Retina (tissue), 1 donor: ENCODE measurements around the gene FBN1.

Experiments
- DNase-seq: peaks from one replicate; pipeline ENCODE4 v3.0.0-alpha.2; 2016

The FBN1 gene

DNA sequence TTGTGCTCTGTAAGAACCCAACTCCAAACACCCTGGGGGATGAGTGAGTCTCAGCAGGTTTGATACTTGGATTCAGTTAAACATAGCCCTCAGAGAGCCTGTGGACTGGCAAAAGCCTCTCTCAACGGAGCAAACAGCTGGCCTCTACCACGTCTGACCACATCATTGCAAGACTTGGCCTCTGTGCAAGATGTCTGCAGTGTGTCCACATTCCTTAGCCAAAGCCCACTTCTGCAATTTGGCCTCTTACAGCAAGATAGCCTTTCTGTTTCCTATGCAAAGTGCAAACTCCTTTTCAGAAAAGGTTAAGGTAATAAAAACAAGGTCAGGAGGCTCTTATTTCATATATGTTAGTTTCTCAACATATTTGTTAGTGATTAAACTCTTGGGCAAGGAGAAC, 27.9 kb downstream of the FBN1 start:
- DNase-seq, result no peak

DNA sequence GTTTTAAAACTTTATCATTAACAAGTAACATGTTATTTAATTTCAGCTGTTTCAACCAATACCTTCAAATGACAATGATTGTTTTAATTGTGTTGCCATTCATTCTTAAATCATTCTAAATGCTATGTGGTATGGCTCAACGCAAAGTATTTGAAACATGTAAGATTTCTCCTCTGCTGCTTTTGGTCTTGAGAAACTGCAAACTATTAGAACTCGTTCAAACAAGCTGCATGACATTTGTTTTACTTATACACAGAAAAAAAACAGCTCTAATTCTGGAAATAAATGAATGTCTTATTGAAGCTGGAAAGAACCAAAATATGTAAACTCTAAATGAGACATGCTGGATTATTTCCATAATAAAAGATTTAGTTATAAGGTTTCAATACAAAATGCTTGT, 29.3 kb downstream of the FBN1 start:
- no peak for DNase-seq

DNA sequence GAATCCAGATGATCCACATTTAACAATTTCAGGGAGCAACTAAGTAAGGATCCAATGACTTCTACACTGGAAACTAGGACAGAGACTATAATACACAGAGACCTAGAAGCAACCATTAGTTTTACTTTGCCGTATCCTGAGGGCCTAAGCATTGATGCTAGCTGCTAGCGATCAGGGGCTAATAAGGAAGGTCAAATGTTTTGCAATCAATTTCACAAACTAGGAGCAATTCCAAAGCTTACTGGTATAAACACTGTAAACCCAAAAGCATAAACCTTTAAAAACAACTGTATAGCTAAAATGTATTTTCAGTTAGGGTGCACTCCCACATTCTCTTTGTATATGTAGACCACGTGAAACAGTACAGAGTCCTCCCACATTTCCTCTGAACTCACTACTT, 31.5 kb downstream of the FBN1 start:
- no peak for DNase-seq

DNA sequence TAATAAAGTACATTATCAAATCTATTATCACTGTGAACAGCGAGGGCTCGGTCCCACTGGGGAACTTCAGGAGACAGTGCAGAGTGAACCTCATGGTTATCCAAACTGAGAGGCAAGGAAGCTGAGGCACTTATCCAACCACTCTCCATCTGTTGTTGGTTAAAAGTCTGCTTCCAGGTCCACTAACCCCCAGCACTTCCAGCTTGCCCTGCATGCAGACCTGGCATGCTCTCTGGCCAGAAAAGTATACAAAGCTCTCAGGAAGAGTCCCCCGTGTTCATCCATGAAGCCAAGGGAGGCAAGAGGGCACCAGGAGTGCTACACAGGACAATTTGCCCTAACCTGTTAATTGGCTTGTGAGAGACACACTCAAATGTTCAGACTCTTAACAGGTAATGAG, 36.0 kb downstream of the FBN1 start:
- DNase-seq, result no peak

DNA sequence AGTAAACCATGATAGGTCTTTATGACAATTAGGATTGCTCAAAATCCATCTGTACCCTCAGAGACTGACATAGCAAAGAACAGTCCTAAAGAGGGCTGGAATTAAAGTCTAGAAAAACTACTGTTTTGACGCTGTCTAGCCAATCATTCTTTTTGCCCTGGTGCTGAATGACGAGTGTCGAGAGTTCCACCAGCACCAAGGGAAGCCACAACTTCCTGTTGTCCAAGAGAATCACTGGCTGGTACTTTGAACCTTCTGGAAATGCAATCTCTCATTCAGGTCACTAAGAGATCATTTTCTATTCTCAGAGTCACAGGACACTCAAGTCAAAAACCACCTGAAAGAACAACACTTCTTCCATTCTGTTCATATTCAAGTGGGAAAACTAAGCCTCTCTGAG, 37.7 kb downstream of the FBN1 start:
- DNase-seq, result no peak

DNA sequence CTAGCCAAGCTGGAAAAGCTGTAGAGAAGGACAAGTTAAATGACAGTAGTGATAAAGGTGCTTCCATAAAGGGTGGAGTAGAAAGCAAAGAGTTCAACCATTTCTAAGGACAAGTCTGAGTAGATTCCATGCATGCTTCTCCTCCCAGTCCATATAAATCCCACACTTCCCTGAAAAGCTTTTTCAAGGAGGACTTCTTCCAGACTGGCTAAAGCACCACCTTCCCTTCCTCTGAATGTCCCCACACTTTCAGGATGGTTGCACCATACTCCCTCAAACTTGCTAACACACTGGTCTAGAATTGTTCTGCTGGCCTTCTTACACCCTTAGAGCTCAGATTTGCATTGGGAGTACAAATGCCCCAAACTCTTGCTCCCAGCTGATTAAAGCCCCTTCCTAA, 40.9 kb downstream of the FBN1 start:
- no peak for DNase-seq

DNA sequence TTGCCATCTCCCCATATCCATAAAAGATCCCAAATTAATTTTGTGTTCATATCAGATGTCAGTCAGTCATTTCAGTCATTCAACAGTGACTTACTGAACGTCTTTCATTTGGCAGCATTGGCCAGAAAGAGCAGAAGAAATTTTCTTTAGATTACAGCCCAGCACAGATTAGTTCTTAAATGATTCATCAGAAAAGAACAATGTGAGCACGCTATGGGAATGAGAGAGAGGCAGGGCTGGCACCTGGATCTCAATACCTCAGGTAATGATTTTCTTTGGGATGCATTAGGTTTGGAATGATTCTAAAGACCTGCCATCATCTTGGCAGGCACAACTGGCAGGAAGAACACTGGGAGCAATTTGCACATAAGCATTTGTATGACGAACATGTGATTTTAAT, 41.6 kb downstream of the FBN1 start:
- no peak for DNase-seq

DNA sequence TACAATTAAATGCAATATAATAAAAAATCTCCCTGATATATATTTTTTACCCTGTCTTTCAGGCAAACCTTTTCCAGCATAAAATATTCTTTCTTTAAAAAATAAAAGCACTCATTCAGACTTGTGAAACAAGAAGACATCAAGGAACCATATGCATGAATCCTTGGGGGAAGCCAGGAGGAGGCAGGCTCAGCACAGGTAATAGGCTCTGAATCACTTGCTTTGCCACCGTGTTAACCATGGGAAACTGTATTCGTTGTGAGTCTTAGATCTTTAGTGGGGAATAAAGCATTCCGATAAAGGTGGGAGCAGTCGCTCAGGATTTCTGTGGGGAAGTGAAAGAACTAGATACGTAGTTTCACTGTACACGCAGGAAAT, 42.4 kb downstream of the FBN1 start:
- no peak for DNase-seq

DNA sequence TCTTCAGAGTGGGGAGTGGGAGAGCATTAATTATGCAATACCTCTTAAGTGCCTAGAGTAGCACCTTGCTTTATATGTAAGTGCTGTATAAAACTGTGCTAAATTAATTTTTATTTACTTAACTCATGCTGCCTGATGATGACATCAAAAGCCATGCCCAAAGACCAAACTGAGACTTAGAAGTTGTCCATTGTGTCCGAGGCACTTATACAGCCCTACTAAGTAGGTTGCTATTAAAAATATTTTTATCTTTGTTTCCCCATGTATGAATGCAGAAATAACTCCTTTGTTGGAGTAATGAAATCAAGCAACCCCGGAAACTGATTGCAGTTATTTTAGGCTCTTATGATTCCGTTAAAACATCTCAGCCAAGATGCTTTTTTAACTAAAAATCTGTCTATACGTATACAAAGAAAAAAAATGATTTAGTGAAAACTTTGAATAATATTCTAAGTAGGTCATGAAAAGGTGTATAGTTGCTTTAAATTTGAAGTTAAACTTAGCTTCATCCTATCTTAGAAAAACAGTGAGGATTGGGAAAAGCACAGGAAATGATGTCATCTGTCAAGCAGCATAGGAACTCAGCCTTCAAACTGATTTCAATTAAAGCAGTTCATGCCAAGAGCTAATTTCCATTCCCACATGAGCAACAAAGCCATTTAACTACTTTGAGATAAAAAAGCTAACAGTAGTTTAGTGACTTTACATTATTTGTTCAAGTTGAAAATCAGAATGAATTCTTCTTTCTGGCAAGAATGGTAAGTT, 43.0 kb downstream of the FBN1 start:
- no peak for DNase-seq

DNA sequence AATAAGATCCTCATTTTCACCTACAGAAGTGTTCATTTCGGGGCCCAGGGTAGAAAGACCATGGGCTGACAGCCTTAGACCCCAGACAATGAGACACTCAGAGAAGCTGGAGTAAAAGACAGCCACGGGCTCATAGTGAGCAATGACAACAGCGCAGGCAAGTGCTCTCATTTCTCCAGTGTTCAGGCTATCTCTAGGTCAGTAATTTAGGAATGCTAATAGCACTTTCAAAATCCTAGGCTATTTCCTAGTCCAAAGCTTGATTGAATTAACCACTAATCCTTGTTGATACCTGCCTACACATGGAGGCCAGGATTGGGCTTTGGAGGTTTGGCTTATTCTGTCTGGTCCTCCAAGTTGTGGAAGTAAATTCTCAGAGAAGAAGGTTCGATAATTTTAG, 44.4 kb downstream of the FBN1 start:
- DNase-seq, result no peak

DNA sequence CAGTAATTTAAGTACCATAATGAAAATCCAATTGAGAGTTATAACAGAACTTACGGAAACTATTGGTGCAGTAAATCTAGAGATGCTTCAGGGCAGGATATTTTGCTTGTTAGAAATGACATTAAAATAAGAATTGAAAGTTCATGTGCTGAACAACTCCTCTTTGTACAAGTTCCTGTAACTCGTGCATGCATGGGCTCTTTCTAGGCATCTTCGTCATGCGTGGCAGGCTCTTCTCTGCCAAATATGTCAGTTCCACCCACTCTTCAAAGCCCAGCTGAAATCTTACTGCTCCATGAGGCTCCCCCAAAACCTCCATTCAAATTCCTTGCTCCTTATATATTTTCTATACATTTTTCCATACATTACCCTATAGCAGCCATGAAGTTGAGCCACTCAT, 48.7 kb downstream of the FBN1 start:
- no peak for DNase-seq

DNA sequence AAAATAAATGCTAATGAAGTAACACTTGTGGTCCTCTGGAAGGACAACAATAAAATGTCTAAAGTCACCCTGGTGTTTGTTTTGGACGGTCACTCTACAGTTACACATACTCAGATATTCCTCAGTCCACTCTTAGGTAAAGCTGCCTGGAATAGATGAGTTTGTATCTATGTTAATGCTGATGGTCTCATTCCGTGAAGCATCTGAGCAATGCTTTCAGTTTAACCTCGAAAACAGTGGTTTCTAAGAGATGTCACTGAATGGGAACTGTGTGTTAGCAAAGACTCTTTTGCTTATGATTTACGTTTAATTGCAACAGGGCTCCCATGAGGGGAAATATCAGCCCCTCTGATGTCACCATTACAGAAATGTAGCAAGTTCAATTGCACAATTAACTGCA, 49.1 kb downstream of the FBN1 start:
- DNase-seq, result no peak

DNA sequence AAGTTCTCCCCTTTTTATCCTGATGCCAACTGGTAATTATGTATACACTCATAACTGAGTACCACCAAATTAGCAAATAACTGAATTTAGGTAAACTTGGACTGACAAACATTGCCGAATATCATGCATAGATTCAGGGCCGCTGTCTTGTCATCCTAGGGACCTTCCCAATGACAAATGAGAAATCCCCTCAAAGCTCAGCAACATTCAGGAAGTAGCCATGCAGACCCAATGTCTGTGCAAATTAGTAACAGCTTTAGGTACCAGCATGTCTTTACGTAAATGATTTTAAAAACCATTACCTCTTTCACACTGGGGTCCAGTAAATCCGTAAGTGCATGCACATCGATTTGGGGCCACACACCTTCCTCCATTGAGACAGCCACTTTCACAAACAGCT, 49.5 kb downstream of the FBN1 start:
- no peak for DNase-seq

DNA sequence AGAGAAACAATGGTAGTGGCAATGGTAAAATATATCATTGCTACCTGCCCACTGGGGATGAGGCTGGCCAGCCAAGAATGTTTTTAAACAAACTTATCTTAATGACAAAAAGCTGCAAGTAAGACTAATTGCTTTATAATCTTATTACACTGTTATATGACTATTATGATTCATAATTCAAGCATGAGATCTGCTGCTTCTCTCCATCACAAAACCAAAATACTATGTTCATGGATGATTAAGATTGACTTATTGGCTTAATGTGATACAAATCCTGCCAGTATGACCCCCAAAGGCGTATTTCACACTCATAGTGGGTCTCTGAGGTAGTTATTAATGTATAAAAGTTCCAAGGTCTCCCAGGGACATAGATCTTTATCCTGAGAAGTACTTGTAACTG, 52.6 kb downstream of the FBN1 start:
- DNase-seq, result no peak

DNA sequence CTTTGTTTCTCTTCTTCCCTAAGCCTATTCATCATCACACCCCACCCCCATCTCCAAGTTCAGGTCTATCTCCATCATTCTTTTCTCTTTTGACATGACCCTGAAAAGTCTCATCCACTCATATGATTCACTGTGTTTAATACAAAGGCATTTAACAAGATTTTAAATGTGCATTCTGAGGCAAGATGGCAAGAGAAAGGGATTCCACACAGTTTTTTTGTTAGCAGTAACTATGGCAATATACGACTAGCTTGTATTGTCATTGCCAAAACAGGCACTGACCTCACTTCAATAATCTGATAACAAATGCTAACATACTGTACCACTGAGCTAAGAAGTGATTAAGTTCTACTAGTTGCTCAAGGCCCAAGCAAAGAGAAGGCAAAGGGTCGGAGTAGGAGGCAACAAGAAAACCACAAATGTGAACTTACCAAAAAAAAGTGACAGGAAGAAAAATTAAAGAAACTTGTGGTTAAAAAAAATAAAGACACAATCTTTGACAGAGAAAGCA, 53.2 kb downstream of the FBN1 start:
- no peak for DNase-seq

DNA sequence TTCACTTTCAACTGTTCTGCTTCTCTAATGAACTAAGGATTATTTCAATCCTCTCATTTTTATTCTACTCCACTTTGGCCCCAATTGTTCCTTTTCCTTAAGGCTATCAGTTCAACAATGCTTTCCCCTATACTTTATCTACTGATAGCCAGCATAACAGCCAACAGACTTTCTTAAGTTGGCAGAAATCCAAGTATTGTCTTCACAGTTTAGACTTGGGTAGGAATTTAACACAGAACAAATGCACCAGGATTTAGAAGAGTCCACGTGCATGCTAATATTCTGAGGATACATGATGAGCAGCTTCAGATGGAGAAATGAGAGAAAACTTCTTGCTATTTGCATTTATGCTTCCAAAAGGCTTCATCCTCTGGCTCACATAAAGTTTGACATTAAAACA, 54.8 kb downstream of the FBN1 start:
- DNase-seq, result no peak

DNA sequence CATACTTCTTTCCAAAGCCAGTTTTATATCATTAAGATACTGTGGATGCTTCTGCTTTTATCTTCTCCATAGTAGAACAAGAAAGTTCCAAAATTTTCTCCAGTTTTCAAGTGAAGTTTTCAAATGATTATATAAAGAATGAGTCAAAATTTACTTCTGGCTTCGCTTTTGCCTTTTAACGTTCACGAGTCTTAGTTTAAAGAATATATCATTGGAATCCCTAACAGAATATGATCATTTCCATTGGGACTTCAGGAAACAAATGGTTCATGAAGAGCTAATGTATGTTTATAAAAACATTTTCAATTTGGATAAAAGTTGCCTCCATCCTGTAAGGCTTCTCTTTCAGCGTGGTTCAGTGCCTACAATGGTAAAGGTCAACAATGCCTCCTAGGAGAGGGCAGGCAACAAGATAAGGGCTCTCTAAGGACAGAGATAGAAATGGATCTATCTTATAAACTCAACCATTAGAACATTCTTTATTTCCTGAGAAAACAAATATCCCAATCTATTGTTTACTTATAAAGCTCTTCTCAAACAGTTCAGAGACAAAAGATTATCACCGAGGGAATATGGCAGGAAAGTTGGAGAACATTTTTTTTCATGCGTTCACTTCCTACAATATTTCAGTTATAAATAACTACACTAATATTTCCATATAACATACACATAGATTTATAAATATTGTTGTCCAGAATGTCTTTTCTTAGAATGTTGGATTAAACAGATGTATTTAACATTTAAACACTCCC, 60.5 kb downstream of the FBN1 start:
- no peak for DNase-seq

DNA sequence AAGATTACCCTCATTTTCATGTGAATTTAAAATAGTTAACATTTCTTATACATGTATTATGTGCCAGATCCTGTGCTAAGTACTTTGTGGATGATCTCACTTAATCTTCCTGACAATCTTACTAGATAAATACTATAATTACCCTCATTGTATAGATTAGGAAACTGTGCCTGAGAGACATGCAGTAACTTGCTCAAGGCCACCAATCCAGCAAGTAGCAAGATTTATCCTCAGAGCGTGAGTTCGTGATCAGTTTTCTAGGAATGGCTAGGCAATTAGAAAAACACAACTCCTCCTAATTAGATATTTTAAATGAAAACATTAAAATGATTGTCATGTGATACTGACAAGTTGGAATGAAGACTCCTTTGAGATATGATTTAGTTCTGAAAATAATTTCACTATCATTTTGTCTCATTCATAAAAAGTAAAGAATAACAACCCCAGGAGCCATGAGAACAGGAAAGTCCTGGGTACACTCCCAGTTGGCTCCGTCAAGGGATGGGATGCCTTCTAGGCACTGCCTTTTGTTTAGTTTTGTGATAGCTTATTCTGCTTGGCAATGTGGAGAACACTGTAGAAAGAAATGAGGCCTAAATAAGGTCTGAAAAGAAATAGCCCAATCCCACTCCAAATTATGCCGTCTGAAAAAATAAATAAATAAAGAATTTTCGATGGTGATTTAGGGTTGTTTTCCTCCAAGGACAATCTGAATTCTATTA, 61.3 kb downstream of the FBN1 start:
- no peak for DNase-seq

DNA sequence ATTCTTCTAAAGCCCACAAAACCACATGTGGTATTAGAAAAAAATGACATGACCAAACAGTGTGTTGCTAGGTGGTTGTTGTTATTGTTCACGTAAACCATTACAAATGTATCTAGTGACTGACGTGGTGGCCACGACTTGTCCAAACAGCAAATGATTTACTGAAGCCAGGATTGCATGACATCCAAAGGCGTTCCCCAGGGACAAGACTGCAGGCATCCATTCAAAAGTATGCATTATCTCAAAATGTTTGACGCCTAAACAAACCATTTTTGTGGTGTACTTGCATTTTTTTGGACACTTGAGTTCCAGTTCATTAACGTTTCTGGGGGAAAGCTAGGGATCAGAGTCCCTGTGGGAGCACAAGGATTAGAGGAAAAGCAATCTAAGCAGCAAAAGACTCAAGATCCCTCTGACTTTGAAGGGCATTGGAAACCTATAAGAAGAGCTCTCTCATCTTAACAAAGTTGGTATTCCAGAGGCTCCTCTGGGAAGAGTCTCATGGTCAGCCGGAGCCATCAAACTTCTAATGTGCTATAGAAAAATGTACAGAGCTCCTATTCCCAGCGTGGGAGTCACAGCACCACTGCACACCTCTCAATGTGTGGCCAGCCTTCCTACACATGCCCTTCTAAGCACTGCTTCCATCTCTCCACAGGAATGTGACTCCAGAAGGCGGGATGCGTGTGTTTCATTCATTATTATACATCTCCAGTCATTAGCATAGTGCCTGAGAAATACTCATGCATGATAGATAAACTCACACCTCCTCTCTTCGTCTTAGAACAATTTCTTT, 62.9 kb downstream of the FBN1 start:
- DNase-seq, result no peak

DNA sequence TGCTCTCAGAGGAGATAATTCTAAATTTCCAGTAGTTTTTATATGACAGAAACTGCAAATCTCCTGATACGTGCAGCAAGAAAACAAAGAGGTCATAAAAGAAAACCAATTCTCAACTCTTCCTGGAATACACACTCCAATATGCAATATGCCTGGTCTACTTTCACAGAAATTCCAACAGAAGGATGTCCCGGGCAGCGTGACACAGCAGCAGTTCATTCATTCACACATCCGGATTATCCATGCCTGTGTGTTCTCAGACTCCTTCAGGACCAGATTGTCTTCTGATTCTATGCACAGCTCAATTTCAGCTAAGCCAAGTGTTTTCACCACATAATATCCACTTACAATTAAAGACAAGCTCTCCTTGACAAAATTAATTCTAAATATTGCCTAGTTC, 64.3 kb downstream of the FBN1 start:
- no peak for DNase-seq

DNA sequence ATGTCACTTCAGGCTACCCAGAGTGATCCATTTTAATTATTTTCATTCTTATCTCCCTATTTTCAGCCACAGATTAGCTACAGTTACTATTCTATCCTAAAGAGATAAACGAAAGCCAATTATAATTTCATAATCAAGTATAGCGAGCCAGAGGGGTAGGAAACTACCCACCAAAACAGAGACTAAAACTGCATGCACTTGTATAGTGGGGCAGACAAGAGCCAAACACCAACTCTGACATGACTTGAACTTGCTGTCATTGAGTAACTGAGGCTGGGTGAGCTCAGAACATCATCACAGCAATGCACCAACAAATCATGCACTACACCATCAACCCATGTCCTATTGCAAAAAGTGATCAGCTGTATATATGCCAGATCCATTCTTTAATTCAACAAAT, 64.8 kb downstream of the FBN1 start:
- DNase-seq, result no peak

DNA sequence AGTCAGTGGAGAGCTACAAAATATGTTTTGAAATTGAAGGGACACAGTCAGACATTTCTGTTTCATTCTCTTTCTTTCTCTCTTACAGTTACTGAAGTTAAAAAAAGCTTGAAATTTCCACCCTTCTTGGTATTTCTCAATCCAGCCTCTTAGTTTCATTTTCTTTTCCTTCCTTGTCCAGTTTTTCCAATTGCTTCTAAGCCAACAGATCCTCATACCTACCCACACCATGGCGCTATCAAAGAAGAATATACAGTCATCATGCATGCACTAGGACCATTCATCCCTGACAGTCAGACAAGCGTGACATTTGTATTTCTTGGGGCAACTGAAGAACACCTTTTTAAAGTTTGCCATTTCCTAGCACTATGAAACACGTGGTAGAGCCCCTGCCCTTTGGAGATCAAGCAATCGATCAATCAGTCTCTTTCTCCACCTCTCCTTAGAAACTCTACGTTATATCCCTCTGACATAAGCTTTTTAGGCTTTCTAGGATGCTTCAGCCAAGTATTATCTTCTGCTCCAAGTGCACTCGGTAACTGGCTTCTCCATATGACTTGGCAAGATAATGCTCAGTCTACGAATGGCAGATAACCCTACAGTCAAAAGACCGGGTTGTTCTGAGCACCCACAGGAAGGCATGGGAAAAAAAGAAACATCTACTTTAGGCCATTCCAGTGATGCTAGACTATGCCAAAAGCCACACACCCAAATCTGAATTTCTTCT, 65.4 kb downstream of the FBN1 start:
- no peak for DNase-seq
